ENCODE measurements around the gene OR1N1. TPM values are rescaled to one million over a fixed set of nuclear protein-coding genes. Genes with fewer than 3 reads are reported as not detected.

Gene OR1N1
- total RNA-seq: not detected in 2 replicates

- DNase-seq (ENCODE audit: low read depth) (no peak), FAIRE-seq (no peak)
- TF ChIP-seq CTCF (IDR thresholded peaks at IDR 0.05; ENCODE audit: insufficient read depth, low read length, severe bottlenecking): no peak
- no peaks in the 10 kb centered on the region for H3K36me3 ChIP-seq (ENCODE audit: control insufficient read depth, insufficient read depth, low read length)
- no peak within 1 kb of the TSS for H3K4me3 ChIP-seq (ENCODE audit: low read depth, low read length)
- peaks cover 2% of the 10 kb centered on the region for H3K27me3 ChIP-seq (ENCODE audit: control insufficient read depth, insufficient read depth, low read length)
These were observed at the start of gene OR1N1 for GRCh38 chr9:122527193-122527592. Gene OR1N1 (minus strand): TSS chr9:122527293. CDS start chr9:122527293, 0 bp downstream.

GRCh38 chr9:122572456-122572855, 45.4 kb upstream of the OR1N1 start:
- DNase-seq (ENCODE audit: low read depth) (no peak), FAIRE-seq (no peak)
- no peak overlapping the region for H3K4me3 ChIP-seq (ENCODE audit: low read depth, low read length)
- H3K36me3 ChIP-seq (ENCODE audit: control insufficient read depth, insufficient read depth, low read length): no peaks in the 10 kb centered on the region
- no peak for TF ChIP-seq CTCF (IDR thresholded peaks at IDR 0.05; ENCODE audit: insufficient read depth, low read length, severe bottlenecking)
- no peaks in the 10 kb centered on the region for H3K27me3 ChIP-seq (ENCODE audit: control insufficient read depth, insufficient read depth, low read length)

- Histone ChIP-seq H3K36me3 (ENCODE audit: control insufficient read depth, insufficient read depth, low read length) (no peaks in the 10 kb centered on the region), H3K4me3 (ENCODE audit: low read depth, low read length) (no peak overlapping the region), H3K27me3 (ENCODE audit: control insufficient read depth, insufficient read depth, low read length) (no peaks in the 10 kb centered on the region)
- peak; percentile 64 for FAIRE-seq
- no peak for DNase-seq (ENCODE audit: low read depth)
- no peak for TF ChIP-seq CTCF (IDR thresholded peaks at IDR 0.05; ENCODE audit: insufficient read depth, low read length, severe bottlenecking)
These were observed 40.8 kb upstream of the OR1N1 start for GRCh38 chr9:122567901-122568300.

GRCh38 chr9:122562134-122562760, 35.2 kb upstream of the OR1N1 start:
- H3K27me3 ChIP-seq (ENCODE audit: control insufficient read depth, insufficient read depth, low read length): no peaks in the 10 kb centered on the region
- FAIRE-seq (no peak), DNase-seq (ENCODE audit: low read depth) (no peak)
- no peaks in the 10 kb centered on the region for H3K36me3 ChIP-seq (ENCODE audit: control insufficient read depth, insufficient read depth, low read length)
- no peak for TF ChIP-seq CTCF (IDR thresholded peaks at IDR 0.05; ENCODE audit: insufficient read depth, low read length, severe bottlenecking)
- no peak overlapping the region for H3K4me3 ChIP-seq (ENCODE audit: low read depth, low read length)

GRCh38 chr9:122561446-122561845, 34.4 kb upstream of the OR1N1 start:
- FAIRE-seq (no peak), DNase-seq (ENCODE audit: low read depth) (no peak)
- H3K27me3 ChIP-seq (ENCODE audit: control insufficient read depth, insufficient read depth, low read length): no peaks in the 10 kb centered on the region
- no peak for TF ChIP-seq CTCF (IDR thresholded peaks at IDR 0.05; ENCODE audit: insufficient read depth, low read length, severe bottlenecking)
- H3K4me3 ChIP-seq (ENCODE audit: low read depth, low read length): no peak overlapping the region
- no peaks in the 10 kb centered on the region for H3K36me3 ChIP-seq (ENCODE audit: control insufficient read depth, insufficient read depth, low read length)

- FAIRE-seq (no peak), DNase-seq (ENCODE audit: low read depth) (no peak)
- no peak within 1 kb of the TSS for H3K4me3 ChIP-seq (ENCODE audit: low read depth, low read length)
These were observed 25.7 kb upstream of the OR1N1 start, which contains the start of gene OR1N2 for GRCh38 chr9:122552812-122553211. Gene OR1N2 (plus strand): TSS chr9:122553112. CDS start chr9:122553212, 100 bp downstream.

More at GRCh38 chr9:122552812-122553211, 25.7 kb upstream of the OR1N1 start, which contains the start of gene OR1N2:
- Histone ChIP-seq H3K36me3 (ENCODE audit: control insufficient read depth, insufficient read depth, low read length) (no peaks in the 10 kb centered on the region), H3K27me3 (ENCODE audit: control insufficient read depth, insufficient read depth, low read length) (peaks cover 2% of the 10 kb centered on the region)
- TF ChIP-seq CTCF (IDR thresholded peaks at IDR 0.05; ENCODE audit: insufficient read depth, low read length, severe bottlenecking): no peak

All from bronchial epithelial cell (primary cell).